ENCODE measurements around the gene NIPSNAP2.
"Not testable (repeated sequence)": the region's sequence is repeated elsewhere in the genome, so short reads cannot be mapped to it uniquely, and the experiment has no call there.

NIPSNAP2 gene

DNA sequence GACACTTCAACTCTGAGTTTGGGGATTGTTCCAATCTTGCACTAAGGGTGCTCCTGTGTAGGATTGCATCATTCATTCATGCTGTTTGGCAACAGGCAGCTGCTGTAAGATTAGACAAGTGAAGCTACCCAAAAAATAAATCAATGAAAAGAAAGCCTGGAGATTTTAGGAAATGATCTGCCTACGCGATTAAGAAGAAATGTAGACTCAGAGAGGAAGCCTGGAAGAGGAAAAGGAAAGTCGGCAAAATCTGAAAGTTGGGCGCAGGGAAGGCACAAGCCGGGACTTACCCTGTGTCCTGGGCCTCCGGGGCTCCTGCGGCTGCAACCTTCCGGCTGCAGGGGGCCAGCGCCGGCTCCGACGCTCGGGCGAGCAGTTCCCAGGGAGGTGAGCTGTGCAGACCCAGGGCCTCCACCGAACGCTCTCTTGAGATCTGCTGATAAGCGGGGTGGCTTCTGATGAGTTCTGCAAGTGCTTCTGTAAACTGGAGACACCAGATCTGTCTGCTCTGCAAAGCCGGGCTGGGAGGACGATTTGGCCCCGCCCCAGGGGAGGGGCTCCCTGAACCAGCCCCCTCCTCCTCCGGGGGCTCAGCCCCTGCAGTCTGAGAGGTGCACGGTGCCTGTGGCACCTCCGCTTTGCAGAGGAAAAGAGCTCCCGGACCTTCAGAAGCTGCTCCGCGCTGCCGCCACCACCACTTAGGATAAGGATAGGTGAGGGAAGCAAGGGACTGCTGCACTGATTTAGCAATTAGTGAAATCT is 69.5 kb downstream of the NIPSNAP2 start:
- H3K27ac ChIP-seq, result peak overlapping the region; percentile 83

DNA sequence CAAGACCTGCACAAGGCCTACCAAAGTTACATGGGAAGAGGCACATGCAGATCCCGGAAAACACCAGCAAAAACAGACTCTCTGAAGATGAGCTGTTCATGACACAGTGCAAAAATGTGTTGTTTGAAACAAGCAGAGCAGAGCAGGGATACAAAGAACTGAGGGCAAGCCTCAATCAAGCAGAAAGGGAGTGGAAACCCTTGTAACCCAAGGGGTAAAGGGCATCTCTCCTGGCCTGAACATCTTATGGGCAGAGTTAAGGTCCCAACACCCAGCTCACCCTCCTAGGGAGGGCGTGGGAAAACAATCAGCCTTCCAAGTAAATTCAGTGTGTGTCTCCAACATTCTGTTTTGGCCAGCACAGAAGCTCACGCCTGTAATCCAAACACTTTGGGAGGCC is 76.3 kb downstream of the NIPSNAP2 start:
- TF ChIP-seq ZFX (IDR thresholded peaks at IDR 0.05), result no peak
- TF ChIP-seq, protein P1, sequence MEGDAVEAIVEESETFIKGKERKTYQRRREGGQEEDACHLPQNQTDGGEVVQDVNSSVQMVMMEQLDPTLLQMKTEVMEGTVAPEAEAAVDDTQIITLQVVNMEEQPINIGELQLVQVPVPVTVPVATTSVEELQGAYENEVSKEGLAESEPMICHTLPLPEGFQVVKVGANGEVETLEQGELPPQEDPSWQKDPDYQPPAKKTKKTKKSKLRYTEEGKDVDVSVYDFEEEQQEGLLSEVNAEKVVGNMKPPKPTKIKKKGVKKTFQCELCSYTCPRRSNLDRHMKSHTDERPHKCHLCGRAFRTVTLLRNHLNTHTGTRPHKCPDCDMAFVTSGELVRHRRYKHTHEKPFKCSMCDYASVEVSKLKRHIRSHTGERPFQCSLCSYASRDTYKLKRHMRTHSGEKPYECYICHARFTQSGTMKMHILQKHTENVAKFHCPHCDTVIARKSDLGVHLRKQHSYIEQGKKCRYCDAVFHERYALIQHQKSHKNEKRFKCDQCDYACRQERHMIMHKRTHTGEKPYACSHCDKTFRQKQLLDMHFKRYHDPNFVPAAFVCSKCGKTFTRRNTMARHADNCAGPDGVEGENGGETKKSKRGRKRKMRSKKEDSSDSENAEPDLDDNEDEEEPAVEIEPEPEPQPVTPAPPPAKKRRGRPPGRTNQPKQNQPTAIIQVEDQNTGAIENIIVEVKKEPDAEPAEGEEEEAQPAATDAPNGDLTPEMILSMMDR (conservative IDR thresholded peaks at IDR 0.05), result no peak

More for the DNA sequence above, 69.5 kb downstream of the NIPSNAP2 start:
- TF ChIP-seq, protein P1 (conservative IDR thresholded peaks at IDR 0.05), result no peak
- no peak for TF ChIP-seq ZFX (IDR thresholded peaks at IDR 0.05)

DNA sequence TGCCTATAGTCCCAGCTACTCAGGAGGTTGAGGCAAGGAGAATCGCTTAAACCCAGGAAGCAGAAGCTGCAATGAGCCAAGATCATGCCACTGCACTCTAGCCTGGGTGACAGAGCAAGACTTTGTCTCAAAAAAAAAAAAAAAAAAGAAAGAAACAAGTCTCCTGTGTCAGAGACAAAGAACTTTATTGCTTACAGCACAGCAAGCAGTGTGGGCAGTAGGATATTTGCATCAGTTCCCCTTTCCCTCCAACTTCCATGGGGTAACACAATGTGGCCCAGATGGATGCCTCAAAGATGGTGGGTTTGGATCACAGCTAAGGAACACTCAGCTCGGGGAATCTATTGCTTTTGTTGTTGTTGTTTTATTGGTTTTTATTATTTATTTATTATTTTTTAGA is 81.4 kb downstream of the NIPSNAP2 start:
- H3K27ac ChIP-seq, result not testable (repeated sequence)

More for the DNA sequence above, 76.3 kb downstream of the NIPSNAP2 start:
- H3K27ac ChIP-seq, result no peak overlapping the region

DNA sequence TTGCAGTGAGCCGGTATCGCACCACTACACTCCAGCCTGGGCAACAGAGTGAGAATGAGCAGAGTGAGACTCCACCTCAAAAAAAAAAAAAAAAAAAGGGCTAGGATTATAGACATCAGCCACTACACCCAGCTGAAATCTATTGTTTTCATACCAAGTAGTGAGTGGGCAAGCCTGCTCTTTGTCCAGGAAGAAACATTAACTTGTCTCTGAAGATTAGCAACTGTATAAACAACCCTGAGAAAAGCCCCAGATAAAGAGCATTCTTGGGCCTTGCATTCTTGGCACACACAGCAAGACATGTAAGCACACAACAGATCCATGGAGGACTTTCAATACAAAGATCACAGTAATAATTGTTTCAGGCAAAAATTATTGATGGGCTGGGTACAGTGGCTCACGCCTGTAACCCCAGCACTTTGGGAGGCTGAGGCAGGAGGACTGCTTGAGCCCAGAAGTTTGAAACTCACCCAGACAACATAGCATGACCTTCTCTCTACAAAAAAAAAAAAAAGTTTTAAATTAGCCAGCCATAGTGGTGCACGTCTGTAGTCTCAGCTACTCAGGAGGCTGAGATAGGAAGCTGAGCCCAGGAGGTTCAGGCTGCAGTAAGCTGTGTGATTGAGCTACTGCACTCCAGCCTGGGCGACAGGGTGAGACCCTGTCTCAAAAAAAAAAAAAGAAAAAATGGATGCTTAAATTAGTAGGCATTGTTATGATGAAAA is 82.5 kb downstream of the NIPSNAP2 start:
- TF ChIP-seq, protein P1 (conservative IDR thresholded peaks at IDR 0.05), result no peak
- TF ChIP-seq ZFX (IDR thresholded peaks at IDR 0.05), result no peak
- no peak overlapping the region for H3K27ac ChIP-seq

GRCh38 chr7:56047446-56048116 is 83.2 kb downstream of the NIPSNAP2 start:
- H3K27ac ChIP-seq, result not testable (repeated sequence)

DNA sequence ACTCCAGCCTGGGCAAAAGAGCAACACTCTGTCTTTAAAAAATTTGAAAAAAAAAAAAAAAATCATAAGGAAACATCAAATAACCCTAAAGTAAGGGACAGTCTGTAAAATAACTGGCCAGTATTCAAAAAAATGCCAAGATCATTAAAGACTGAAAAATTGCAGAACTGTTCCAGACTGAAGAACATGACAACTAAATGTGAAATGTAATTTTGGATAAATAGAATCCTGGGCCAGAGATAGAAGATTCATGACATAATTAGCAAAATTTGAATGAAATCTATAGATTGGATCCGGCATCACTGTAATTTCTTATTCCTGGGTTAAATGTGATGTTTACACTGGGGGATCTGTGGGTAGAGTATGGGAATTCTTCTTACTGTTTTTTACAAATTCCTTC is 83.9 kb downstream of the NIPSNAP2 start:
- TF ChIP-seq, protein P1 (conservative IDR thresholded peaks at IDR 0.05), result no peak
- TF ChIP-seq ZFX (IDR thresholded peaks at IDR 0.05), result no peak
- no peak overlapping the region for H3K27ac ChIP-seq

- not testable (repeated sequence) for H3K27ac ChIP-seq
Measured at GRCh38 chr7:56048763-56049162, 84.4 kb downstream of the NIPSNAP2 start.

Data from C4-2B (cell line).